ENCODE data around the gene TEF.

TEF gene

DNA sequence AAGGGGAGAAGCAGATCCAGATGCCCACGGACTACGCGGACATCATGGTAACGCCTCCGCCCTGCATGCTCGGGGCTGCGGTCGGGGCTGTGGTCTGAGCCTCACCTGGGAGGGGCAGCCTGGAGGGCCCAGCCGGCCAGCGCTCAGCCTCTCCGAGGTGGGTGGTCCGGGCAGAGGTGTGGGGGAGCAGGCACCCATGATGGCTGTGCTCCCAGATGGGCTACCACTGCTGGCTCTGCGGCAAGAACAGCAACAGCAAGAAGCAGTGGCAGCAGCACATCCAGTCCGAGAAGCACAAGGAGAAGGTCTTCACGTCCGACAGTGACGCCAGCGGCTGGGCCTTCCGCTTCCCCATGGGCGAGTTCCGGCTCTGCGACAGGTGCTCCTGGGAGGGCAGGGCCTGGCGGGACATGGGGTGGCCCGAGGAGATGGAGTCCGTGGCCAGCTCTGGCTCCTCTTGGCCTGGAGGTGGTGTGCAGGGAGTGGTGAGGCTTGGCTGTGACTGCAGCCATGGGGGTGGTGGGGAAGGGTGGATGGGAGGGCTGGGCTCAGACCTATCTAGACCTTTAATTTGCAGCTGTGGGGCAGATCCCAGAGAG, 25.2 kb upstream of the TEF start:
- Histone ChIP-seq H3K4me3 (ENCODE audit: low read length) (no peak overlapping the region), H3K4me1 (ENCODE audit: control insufficient read depth, low read depth, low read length) (peaks cover 10% of the 10 kb centered on the region), H3K36me3 (ENCODE audit: control insufficient read depth, low read depth, low read length) (peaks cover 28% of the 10 kb centered on the region), H3K27me3 (ENCODE audit: control insufficient read depth, insufficient read depth, low read length) (no peaks in the 10 kb centered on the region), H3K9ac (ENCODE audit: low read length) (no peak overlapping the region), H3K27ac (ENCODE audit: low read length) (no peak overlapping the region), H3K9me3 (ENCODE audit: control insufficient read depth, low read depth, low read length) (no peaks in the 10 kb centered on the region)

DNA sequence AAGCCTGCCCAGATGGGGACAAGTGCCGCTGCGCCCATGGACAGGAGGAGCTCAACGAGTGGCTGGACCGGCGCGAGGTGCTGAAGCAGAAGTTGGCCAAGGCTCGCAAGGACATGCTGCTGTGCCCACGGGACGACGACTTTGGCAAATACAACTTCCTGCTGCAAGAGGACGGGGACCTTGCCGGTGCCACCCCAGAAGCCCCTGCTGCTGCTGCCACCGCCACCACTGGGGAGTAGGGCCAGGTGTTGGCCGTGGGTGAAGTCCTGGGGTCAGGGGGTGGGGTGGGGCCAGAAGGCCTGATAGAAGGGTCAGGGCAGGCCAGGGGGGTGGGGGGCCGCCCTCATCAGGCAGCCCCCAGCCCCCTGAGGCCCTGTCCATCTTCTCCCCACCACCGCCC, 24.6 kb upstream of the TEF start:
- no peak overlapping the region for H3K9ac ChIP-seq (ENCODE audit: low read length)
- H3K36me3 ChIP-seq (ENCODE audit: control insufficient read depth, low read depth, low read length) = peaks cover 24% of the 10 kb centered on the region
- peaks cover 10% of the 10 kb centered on the region for H3K4me1 ChIP-seq (ENCODE audit: control insufficient read depth, low read depth, low read length)
- H3K4me3 ChIP-seq (ENCODE audit: low read length) = no peak overlapping the region
- no peak overlapping the region for H3K27ac ChIP-seq (ENCODE audit: low read length)
- H3K27me3 ChIP-seq (ENCODE audit: control insufficient read depth, insufficient read depth, low read length) = no peaks in the 10 kb centered on the region
- no peaks in the 10 kb centered on the region for H3K9me3 ChIP-seq (ENCODE audit: control insufficient read depth, low read depth, low read length)

DNA sequence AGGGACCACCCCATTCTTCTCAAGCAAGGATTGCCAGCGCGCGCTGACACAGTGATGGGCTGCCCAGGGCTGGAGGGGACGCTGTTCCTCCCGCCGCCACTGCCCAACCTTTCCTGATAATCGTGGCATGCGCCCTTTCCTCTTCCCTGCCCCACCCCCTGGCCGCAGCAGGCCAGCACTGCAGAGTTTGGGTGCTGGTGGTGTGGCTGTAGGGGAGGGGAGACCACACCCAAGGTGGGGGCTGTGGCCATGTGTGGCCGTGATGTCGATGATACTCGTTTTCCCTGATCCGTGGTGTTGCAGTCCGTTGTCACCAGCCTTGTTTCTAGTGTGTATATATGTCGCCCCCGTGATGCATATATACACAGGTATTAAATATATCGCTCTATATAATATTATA, 22.8 kb upstream of the TEF start:
- H3K4me3 ChIP-seq (ENCODE audit: low read length) = no peak overlapping the region
- peaks cover 21% of the 10 kb centered on the region for H3K36me3 ChIP-seq (ENCODE audit: control insufficient read depth, low read depth, low read length)

DNA sequence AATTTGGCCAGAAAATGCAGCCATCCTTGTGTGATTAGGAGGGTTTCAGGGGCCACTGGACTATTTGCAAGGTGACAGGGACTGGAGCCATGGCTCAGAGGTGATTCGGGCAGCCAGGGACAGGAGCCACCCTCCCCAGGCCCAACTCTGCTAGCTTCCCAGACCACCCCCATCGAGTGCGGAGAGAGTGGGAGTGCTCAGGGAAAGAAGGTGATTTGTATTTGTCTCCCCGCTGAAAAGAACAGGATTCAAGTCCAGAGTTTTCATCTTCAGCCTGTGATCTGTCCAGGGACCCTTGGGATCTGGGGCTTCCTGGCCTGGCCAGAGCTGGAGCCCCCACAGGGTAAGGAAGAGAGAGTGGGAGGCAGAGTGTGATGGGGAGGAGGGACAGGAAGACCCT, 22.4 kb upstream of the TEF start:
- Histone ChIP-seq H3K27ac (ENCODE audit: low read length) (no peak overlapping the region), H3K4me1 (ENCODE audit: control insufficient read depth, low read depth, low read length) (peaks cover 13% of the 10 kb centered on the region), H3K4me3 (ENCODE audit: low read length) (no peak overlapping the region), H3K27me3 (ENCODE audit: control insufficient read depth, insufficient read depth, low read length) (no peaks in the 10 kb centered on the region), H3K9ac (ENCODE audit: low read length) (no peak overlapping the region), H3K9me3 (ENCODE audit: control insufficient read depth, low read depth, low read length) (no peaks in the 10 kb centered on the region), H3K36me3 (ENCODE audit: control insufficient read depth, low read depth, low read length) (peaks cover 21% of the 10 kb centered on the region)

More for the DNA sequence above, 22.8 kb upstream of the TEF start:
- Histone ChIP-seq H3K9me3 (ENCODE audit: control insufficient read depth, low read depth, low read length) (no peaks in the 10 kb centered on the region), H3K27ac (ENCODE audit: low read length) (no peak overlapping the region), H3K4me1 (ENCODE audit: control insufficient read depth, low read depth, low read length) (peaks cover 10% of the 10 kb centered on the region), H3K27me3 (ENCODE audit: control insufficient read depth, insufficient read depth, low read length) (no peaks in the 10 kb centered on the region), H3K9ac (ENCODE audit: low read length) (no peak overlapping the region)

DNA sequence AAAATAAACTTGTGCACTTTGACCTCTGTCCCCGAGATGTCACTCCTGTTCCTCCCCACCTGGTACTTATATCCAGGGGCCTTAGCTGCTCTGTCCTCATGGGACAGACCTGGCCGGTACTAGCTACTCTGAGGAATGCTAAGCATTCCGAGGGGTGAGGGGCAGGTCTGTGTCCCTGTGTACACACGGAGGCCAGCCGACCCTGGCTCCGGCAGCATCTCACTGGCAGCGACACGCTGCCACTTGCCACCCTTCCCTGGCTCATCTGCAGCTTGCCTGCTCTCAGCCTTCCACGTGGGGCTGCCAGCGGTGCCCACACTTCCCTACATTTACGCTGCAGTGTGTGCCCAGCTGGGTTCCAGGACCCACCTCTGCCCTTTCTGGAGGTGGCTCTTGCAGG, 21.6 kb upstream of the TEF start:
- no peaks in the 10 kb centered on the region for H3K27me3 ChIP-seq (ENCODE audit: control insufficient read depth, insufficient read depth, low read length)
- no peaks in the 10 kb centered on the region for H3K9me3 ChIP-seq (ENCODE audit: control insufficient read depth, low read depth, low read length)
- peaks cover 20% of the 10 kb centered on the region for H3K4me1 ChIP-seq (ENCODE audit: control insufficient read depth, low read depth, low read length)
- no peak overlapping the region for H3K27ac ChIP-seq (ENCODE audit: low read length)
- peak overlapping the region; percentile 40 for H3K4me3 ChIP-seq (ENCODE audit: low read length)
- no peak overlapping the region for H3K9ac ChIP-seq (ENCODE audit: low read length)
- H3K36me3 ChIP-seq (ENCODE audit: control insufficient read depth, low read depth, low read length) = peaks cover 21% of the 10 kb centered on the region

DNA sequence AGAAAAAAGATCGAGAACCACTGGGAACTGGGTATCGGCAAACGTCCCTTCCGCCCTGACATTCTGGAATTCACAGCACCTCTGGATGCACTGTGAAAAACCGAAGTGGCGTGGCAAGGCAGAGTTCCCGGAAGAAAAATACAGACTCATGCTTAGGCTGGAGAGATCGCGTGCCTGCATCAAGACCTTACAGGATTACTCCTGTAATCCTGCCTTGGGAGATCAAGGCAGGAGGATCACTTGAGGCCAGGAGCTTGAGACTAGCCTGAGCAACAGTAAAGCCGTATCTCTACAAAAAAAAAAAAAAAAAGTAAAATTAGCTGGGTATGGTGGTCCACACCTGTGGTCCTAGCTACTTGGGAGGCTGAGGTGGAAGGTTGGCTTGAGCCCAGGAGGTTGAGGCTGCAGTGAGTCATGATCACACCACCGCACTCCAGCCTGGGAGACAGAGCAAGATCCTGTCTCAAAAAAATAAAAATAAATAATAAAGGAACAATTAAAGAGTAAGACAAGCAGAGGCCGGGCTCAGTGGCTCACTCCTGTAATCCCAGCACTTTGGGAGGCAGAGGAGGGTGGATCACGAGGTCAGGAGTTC, 19.9 kb upstream of the TEF start:
- H3K27ac ChIP-seq (ENCODE audit: low read length) = no peak overlapping the region
- no peak overlapping the region for H3K4me3 ChIP-seq (ENCODE audit: low read length)
- H3K4me1 ChIP-seq (ENCODE audit: control insufficient read depth, low read depth, low read length) = peaks cover 22% of the 10 kb centered on the region
- H3K9ac ChIP-seq (ENCODE audit: low read length) = no peak overlapping the region
- H3K27me3 ChIP-seq (ENCODE audit: control insufficient read depth, insufficient read depth, low read length) = no peaks in the 10 kb centered on the region
- H3K36me3 ChIP-seq (ENCODE audit: control insufficient read depth, low read depth, low read length) = peaks cover 5% of the 10 kb centered on the region
- H3K9me3 ChIP-seq (ENCODE audit: control insufficient read depth, low read depth, low read length) = no peaks in the 10 kb centered on the region

DNA sequence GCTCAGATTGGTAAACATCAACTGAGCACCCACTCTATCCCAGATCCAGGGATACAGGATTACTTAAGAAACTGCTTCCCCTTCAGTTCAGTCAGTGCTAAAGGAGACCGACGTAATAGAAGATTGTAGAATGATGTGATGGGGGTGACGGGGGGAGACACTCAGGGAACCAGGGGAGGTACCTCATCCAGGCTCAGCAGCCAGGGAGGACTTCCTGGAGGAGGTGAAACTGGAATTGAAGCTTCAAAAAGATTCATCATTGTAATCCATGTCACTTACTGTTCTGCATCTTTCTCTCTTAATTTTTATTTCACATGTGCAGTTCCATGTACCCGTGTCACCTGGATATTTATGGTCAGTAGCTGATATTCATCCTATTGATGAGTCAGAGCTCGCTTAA, 19.1 kb upstream of the TEF start:
- H3K9ac ChIP-seq (ENCODE audit: low read length) = no peak overlapping the region
- no peaks in the 10 kb centered on the region for H3K27me3 ChIP-seq (ENCODE audit: control insufficient read depth, insufficient read depth, low read length)
- no peak overlapping the region for H3K27ac ChIP-seq (ENCODE audit: low read length)
- H3K36me3 ChIP-seq (ENCODE audit: control insufficient read depth, low read depth, low read length) = peaks cover 5% of the 10 kb centered on the region
- peaks cover 27% of the 10 kb centered on the region for H3K4me1 ChIP-seq (ENCODE audit: control insufficient read depth, low read depth, low read length)
- no peaks in the 10 kb centered on the region for H3K9me3 ChIP-seq (ENCODE audit: control insufficient read depth, low read depth, low read length)
- no peak overlapping the region for H3K4me3 ChIP-seq (ENCODE audit: low read length)

DNA sequence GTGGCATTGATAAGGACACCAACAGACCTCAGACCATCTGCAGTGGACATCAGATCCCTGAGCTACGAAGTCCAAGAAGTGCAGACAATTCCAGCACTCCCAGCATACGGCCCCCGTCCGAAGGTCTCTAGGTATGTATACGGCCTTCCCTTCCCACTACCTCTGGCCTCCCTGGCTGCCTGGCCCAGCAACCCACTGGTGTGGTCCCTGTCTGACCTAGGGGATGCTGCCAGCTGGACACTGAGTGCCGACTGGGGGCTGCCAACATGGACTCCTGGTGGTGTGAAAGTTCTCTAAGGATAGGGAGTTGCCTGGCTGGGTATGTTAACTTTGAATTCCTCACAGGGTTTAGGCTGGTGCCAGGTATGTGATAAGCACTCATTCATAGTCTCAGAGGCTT, 17.5 kb upstream of the TEF start:
- Histone ChIP-seq H3K36me3 (ENCODE audit: control insufficient read depth, low read depth, low read length) (no peaks in the 10 kb centered on the region), H3K4me3 (ENCODE audit: low read length) (no peak overlapping the region), H3K4me1 (ENCODE audit: control insufficient read depth, low read depth, low read length) (peaks cover 27% of the 10 kb centered on the region), H3K9ac (ENCODE audit: low read length) (no peak overlapping the region), H3K27me3 (ENCODE audit: control insufficient read depth, insufficient read depth, low read length) (no peaks in the 10 kb centered on the region), H3K27ac (ENCODE audit: low read length) (no peak overlapping the region), H3K9me3 (ENCODE audit: control insufficient read depth, low read depth, low read length) (no peaks in the 10 kb centered on the region)

DNA sequence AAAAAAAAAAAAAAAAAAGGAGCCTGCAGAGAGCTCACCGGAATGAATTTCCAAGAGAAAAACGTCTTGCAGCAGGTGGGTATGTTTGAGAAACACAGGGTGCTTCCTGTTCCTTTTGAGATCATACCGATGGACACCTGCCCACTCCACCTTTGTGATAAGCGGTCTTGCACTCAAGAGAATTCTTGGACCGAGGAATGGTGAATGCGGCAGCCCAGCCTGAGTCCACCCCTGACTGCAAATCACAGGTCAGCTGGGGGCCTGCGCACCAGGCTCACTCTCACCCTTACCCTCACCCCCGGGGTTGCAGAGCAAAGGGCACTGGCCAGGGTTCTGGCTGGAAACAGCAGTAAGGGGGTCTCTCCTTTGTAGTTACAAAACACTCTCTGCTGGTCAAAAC, 16.8 kb upstream of the TEF start:
- no peaks in the 10 kb centered on the region for H3K27me3 ChIP-seq (ENCODE audit: control insufficient read depth, insufficient read depth, low read length)
- no peaks in the 10 kb centered on the region for H3K9me3 ChIP-seq (ENCODE audit: control insufficient read depth, low read depth, low read length)
- no peak overlapping the region for H3K4me3 ChIP-seq (ENCODE audit: low read length)
- no peak overlapping the region for H3K9ac ChIP-seq (ENCODE audit: low read length)
- no peak overlapping the region for H3K27ac ChIP-seq (ENCODE audit: low read length)
- H3K36me3 ChIP-seq (ENCODE audit: control insufficient read depth, low read depth, low read length) = no peaks in the 10 kb centered on the region
- peaks cover 23% of the 10 kb centered on the region for H3K4me1 ChIP-seq (ENCODE audit: control insufficient read depth, low read depth, low read length)

DNA sequence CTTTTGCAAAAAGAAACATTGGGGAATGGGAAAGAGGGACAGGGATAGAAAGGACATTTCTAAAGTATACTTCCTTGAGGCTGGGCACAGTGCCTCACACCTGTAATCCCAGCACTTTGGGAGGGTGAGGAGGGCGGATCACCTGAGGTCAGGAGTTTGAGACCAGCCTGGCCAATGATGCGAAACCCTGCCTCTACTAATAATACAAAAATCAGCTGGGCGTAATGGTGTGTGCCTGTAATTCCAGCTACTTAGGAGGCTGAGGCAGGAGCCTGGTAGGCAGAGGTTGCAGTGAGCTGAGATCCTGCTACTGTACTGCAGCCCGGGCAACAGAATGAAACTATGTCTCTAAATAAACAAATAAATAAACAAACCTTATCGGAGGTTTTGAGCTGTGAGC, 16.3 kb upstream of the TEF start:
- H3K4me3 ChIP-seq (ENCODE audit: low read length) = no peak overlapping the region
- H3K27ac ChIP-seq (ENCODE audit: low read length) = no peak overlapping the region
- H3K36me3 ChIP-seq (ENCODE audit: control insufficient read depth, low read depth, low read length) = no peaks in the 10 kb centered on the region
- H3K9ac ChIP-seq (ENCODE audit: low read length) = no peak overlapping the region
- no peaks in the 10 kb centered on the region for H3K27me3 ChIP-seq (ENCODE audit: control insufficient read depth, insufficient read depth, low read length)
- H3K4me1 ChIP-seq (ENCODE audit: control insufficient read depth, low read depth, low read length) = peaks cover 19% of the 10 kb centered on the region
- H3K9me3 ChIP-seq (ENCODE audit: control insufficient read depth, low read depth, low read length) = no peaks in the 10 kb centered on the region

DNA sequence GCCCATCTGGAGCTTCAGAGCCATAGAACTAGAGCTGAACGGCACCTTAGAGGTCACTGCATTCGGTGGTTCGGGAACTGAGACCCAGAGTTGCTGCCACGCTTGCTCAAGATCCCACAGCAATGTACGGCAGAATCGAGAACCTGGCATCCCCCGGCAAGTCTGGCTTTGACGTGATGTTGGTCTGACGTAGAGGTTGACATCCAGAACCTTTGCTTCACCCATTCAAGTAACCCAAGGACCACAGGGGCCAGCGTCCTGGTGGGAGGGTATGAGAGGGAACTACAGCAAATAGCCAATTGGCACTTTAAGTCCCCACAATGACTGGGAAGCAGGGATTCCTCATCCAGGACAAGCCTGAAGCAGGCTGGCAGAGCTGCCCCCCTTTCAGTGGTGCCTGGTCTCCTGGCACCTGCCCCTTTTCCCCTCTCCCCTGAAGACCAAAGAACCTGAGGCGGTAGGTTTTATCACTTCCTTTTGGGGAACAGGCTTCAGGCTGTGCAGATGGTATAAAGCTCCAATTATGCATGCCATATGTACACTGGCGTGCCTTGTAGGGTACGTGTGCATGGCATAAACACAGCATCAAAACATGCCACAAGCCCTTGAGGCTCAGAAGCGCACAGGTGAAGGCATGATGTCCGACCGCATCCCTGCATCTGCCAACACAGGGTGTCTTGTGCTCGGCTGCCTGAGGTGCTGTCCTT, 15.3 kb upstream of the TEF start:
- H3K9ac ChIP-seq (ENCODE audit: low read length) = no peak overlapping the region
- H3K36me3 ChIP-seq (ENCODE audit: control insufficient read depth, low read depth, low read length) = no peaks in the 10 kb centered on the region
- no peak overlapping the region for H3K27ac ChIP-seq (ENCODE audit: low read length)
- H3K27me3 ChIP-seq (ENCODE audit: control insufficient read depth, insufficient read depth, low read length) = no peaks in the 10 kb centered on the region
- no peak overlapping the region for H3K4me3 ChIP-seq (ENCODE audit: low read length)
- H3K4me1 ChIP-seq (ENCODE audit: control insufficient read depth, low read depth, low read length) = peaks cover 19% of the 10 kb centered on the region
- H3K9me3 ChIP-seq (ENCODE audit: control insufficient read depth, low read depth, low read length) = no peaks in the 10 kb centered on the region

Data from iPS-18a (cell line).